ENCODE measurements around the gene MYL9.

Gene MYL9

DNA sequence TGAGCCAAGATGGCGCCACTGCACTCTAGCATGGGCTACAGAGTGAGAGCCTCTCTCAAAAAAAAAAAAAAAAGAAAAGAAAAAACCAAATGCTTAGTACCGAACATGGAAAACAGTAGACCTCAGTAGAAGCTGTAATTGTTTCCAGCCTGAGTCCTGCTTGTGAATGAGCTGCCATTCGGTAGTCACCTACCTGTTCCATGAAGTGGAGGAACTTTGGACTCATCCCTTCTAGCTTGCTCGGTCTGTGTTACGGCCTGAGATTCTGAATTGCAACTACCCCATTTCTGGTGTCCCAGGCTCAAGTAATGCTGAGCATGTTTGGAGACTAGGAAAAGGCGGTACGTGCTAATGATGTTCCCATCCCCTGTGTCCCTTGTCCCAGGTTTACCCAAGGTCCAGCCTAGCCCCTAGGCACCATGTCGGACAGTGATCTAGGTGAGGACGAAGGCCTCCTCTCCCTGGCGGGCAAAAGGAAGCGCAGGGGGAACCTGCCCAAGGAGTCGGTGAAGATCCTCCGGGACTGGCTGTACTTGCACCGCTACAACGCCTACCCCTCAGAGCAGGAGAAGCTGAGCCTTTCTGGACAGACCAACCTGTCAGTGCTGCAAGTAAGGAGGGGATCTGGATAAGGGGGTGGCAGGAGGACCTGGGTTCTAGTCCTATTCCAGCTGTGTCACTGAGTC lies 37.2 kb downstream of the MYL9 start:
- no peak for TF ChIP-seq CTCF (IDR thresholded peaks at IDR 0.05; ENCODE audit: low read depth, low read length)
- DNase-seq (ENCODE audit: extremely low read depth, low read depth), result no peak

DNA sequence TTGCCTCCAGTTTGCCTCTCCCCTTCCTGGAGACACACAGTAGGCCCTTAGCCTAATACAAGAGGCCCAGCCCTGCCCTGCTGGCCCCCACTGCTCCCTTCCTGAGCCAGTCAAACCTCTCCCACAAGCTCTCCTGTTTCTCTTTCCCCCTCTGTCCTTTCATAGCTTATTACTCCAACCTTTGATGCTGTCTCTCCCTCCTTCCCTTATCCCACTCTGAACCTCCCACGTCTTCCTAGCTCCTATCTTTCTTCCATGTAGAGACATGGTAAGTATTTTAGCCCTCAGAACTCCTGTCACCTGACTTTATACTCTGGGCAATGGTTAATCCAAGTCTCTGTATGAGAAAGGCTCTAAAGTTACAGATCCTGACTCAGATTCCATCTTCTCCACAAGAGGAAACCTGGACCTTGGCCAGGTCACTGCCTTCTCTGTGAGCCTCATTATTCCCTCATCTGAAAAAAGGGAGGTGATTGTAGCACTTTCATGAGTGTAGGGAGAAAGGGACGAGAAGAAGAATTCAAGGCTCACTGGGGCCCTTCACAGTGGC lies 38.8 kb downstream of the MYL9 start:
- no peak for DNase-seq (ENCODE audit: extremely low read depth, low read depth)

GRCh38 chr20:36582322-36582721 lies 41.0 kb downstream of the MYL9 start:
- TF ChIP-seq CTCF (IDR thresholded peaks at IDR 0.05; ENCODE audit: low read depth, low read length), result no peak
- no peak for DNase-seq (ENCODE audit: extremely low read depth, low read depth)

More for the DNA sequence above, 38.8 kb downstream of the MYL9 start:
- TF ChIP-seq CTCF (IDR thresholded peaks at IDR 0.05; ENCODE audit: low read depth, low read length), result no peak

- no peak for TF ChIP-seq CTCF (IDR thresholded peaks at IDR 0.05; ENCODE audit: low read depth, low read length)
These were observed 41.5 kb downstream of the MYL9 start for GRCh38 chr20:36582821-36583220.

GRCh38 chr20:36584018-36584481 lies 42.7 kb downstream of the MYL9 start:
- TF ChIP-seq CTCF (IDR thresholded peaks at IDR 0.05; ENCODE audit: low read depth, low read length), result no peak
- DNase-seq (ENCODE audit: extremely low read depth, low read depth), result no peak

More at GRCh38 chr20:36582821-36583220, 41.5 kb downstream of the MYL9 start:
- no peak for DNase-seq (ENCODE audit: extremely low read depth, low read depth)

DNA sequence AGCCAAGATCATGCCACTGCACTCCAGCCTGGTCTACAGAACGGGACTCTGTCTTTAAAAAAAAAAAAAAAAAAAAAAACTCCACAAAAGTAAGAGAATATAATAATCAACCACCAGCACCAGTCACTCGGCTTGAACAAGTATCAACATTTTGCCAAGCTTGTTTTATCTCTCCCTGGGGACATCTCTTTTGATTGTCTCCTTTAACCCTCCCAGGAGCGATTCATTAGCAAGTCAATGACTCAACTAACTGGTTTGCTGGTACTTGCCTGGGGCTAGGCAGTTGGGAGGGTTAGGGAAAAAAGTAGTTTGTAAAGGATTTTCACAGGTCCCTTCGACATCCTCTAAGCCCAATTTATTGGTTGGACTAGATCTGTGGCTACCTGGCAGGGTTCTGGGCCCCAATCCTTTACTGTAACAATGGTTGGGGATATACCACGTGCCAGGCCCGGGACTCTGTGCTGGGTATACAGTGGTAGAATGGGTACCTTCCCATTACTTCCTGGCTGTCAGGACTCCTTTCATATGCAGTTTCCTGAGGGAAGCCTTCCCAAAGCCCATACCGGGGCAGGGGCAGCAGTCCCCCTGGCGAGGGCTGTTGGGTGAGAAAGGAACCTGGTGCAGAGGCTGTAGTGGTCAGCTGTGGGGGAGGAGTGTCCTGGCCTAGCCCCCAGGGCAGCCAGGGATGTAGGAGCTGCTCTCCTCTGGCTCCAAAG lies 44.2 kb downstream of the MYL9 start:
- no peak for DNase-seq (ENCODE audit: extremely low read depth, low read depth)
- no peak for TF ChIP-seq CTCF (IDR thresholded peaks at IDR 0.05; ENCODE audit: low read depth, low read length)
